IMR-90 (cell line): ENCODE results near the gene COX10. TPM values are rescaled to one million over a fixed set of nuclear protein-coding genes. Genes with fewer than 3 reads are reported as not detected.
A peak's percentile ranks its signal among the peaks of the same experiment; 100 is the strongest.

Experiments used
- ATAC-seq: fragments of 200-7000 bp; cut with Tn5 transposase; 2 replicates; pipeline ENCODE4 v1.9.1; 2020; ENCODE audit warnings: low read depth, mild to moderate bottlenecking, moderate library complexity
- BruUV-seq: library from RNA; stranded (reverse); fragments of 400-500 nt; replicated peaks from 2 replicates; lab custom pipeline; 2021; lab: Mats Ljungman, UMichigan
- CTCF ChIA-PET: fragments of 300-600 bp; formaldehyde crosslinking; extraction: SDS; loops from one replicate; lab custom pipeline; 2021; ENCODE audit warnings: antibody characterized with exemption; lab: Yijun Ruan, JAX
- POLR2A ChIA-PET: fragments of 300-600 bp; sonication (Branson Sonifier 250); formaldehyde crosslinking; loops from one replicate; lab custom pipeline; 2022; ENCODE audit warnings: antibody characterized with exemption; ENCODE audit not compliant: unreplicated experiment; lab: Charles Lee
- DNase-seq: peaks from one replicate; pipeline ENCODE4 v3.0.0; 2013
- H2AFZ ChIP-seq: replicated peaks from 2 replicates; pipeline ENCODE3; 2013; ENCODE audit warnings: low read length, mild to moderate bottlenecking; ENCODE audit not compliant: poor library complexity
- H2AK5ac ChIP-seq: 2 replicates; pipeline ENCODE4 v1.6.1; 2013; ENCODE audit warnings: low read depth, low read length, inconsistent platforms
- H2AK9ac ChIP-seq: replicated peaks from 2 replicates; pipeline ENCODE3; 2013; ENCODE audit warnings: mild to moderate bottlenecking, low read depth, low read length, moderate library complexity; ENCODE audit not compliant: poor library complexity
- H2BK120ac ChIP-seq: 2 replicates; pipeline ENCODE4 v1.6.1; 2013; ENCODE audit warnings: low read depth, low read length, inconsistent platforms
- H2BK15ac ChIP-seq: 3 replicates; pipeline ENCODE4 v1.6.1; 2013; ENCODE audit warnings: low read depth, low read length, inconsistent platforms
- H2BK20ac ChIP-seq: 2 replicates; pipeline ENCODE4 v1.6.1; 2013; ENCODE audit warnings: low read depth, mild to moderate bottlenecking, inconsistent platforms, low read length, moderate library complexity
- H2BK5ac ChIP-seq: 2 replicates; pipeline ENCODE4 v1.6.1; 2013; ENCODE audit warnings: mild to moderate bottlenecking, low read depth, low read length, inconsistent platforms; ENCODE audit not compliant: poor library complexity, severe bottlenecking
- H3K14ac ChIP-seq: replicated peaks from 2 replicates; pipeline ENCODE4 v1.6.1; 2013; ENCODE audit warnings: low read depth, low read length, inconsistent platforms
- H3K18ac ChIP-seq: 2 replicates; pipeline ENCODE4 v1.6.1; 2013; ENCODE audit warnings: low read depth, low read length, control low read depth
- H3K23ac ChIP-seq: 2 replicates; pipeline ENCODE4 v1.6.1; 2013; ENCODE audit warnings: low read depth, low read length, inconsistent platforms
- H3K27ac ChIP-seq: 2 replicates; pipeline ENCODE4 v1.5.1; 2013; ENCODE audit warnings: mild to moderate bottlenecking, control low read depth, low read length; ENCODE audit not compliant: insufficient read depth
- H3K27me3 ChIP-seq: 2 replicates; pipeline ENCODE4 v1.6.1; 2013; ENCODE audit warnings: low read length; ENCODE audit not compliant: control insufficient read depth, insufficient read depth
- H3K36me3 ChIP-seq: 2 replicates; pipeline ENCODE4 v1.6.1; 2013; ENCODE audit warnings: low read length, mixed read lengths; ENCODE audit not compliant: control insufficient read depth, insufficient read depth
- H3K4ac ChIP-seq: 2 replicates; pipeline ENCODE4 v1.6.1; 2013; ENCODE audit warnings: low read depth, low read length, inconsistent platforms
- H3K4me1 ChIP-seq: 2 replicates; pipeline ENCODE4 v1.6.1; 2013; ENCODE audit warnings: low read length, mixed read lengths; ENCODE audit not compliant: control insufficient read depth, insufficient read depth
- H3K4me2 ChIP-seq: 2 replicates; pipeline ENCODE4 v1.6.1; 2013; ENCODE audit warnings: low read depth, mild to moderate bottlenecking, control low read depth, low read length, moderate library complexity
- H3K4me3 ChIP-seq: 2 replicates; pipeline ENCODE4 v1.5.1; 2013; ENCODE audit warnings: low read depth, mild to moderate bottlenecking, control low read depth, low read length, moderate library complexity; ENCODE audit not compliant: insufficient read depth
- H3K56ac ChIP-seq: 2 replicates; pipeline ENCODE4 v1.6.1; 2013; ENCODE audit warnings: low read length, inconsistent platforms; ENCODE audit not compliant: insufficient read depth; ENCODE audit errors: extremely low read depth
- H3K79me1 ChIP-seq, 2 experiments: 2 replicates each; pipeline ENCODE4 v1.6.1; 2013; ENCODE audit warnings: low read length in 2 of 2, inconsistent platforms in 1 of 2, low read depth in 1 of 2
- H3K9ac ChIP-seq: 2 replicates; pipeline ENCODE4 v1.6.1; 2013; ENCODE audit warnings: low read depth, low read length, control low read depth
- H3K9me1 ChIP-seq: 2 replicates; pipeline ENCODE4 v1.6.1; 2013; ENCODE audit warnings: low read length, inconsistent platforms; ENCODE audit not compliant: insufficient read depth
- H3K9me3 ChIP-seq: 2 replicates; pipeline ENCODE4 v1.6.1; 2013; ENCODE audit warnings: low read length; ENCODE audit not compliant: control insufficient read depth, insufficient read depth
- H4K20me1 ChIP-seq: 2 replicates; pipeline ENCODE4 v1.6.1; 2013; ENCODE audit warnings: low read length, inconsistent platforms; ENCODE audit not compliant: insufficient read depth
- H4K5ac ChIP-seq: 2 replicates; pipeline ENCODE4 v1.6.1; 2013; ENCODE audit warnings: mild to moderate bottlenecking, low read depth, low read length, control low read depth
- H4K8ac ChIP-seq, 2 experiments: 2 replicates each; pipeline ENCODE4 v1.6.1; 2013; ENCODE audit warnings: low read depth in 2 of 2, low read length in 2 of 2, control low read depth in 1 of 2, inconsistent platforms in 1 of 2
- H4K91ac ChIP-seq: 2 replicates; pipeline ENCODE4 v1.6.1; 2013; ENCODE audit warnings: low read depth, low read length, inconsistent platforms; ENCODE audit not compliant: insufficient read depth
- BHLHE40 ChIP-seq: fragments of 150-350 bp; IDR thresholded peaks from 2 replicates; pipeline ENCODE4 v1.6.1; 2016; ENCODE audit warnings: mild to moderate bottlenecking, low read depth, low read length
- CEBPB ChIP-seq: IDR thresholded peaks from 2 replicates; pipeline ENCODE4 v1.6.1; 2012; ENCODE audit warnings: low read depth, low read length, improper control_type of control experiment
- CHD1 ChIP-seq: IDR thresholded peaks from 2 replicates; pipeline ENCODE4 v1.6.1; 2012; ENCODE audit warnings: low read depth, low read length, improper control_type of control experiment
- CTCF ChIP-seq: conservative IDR thresholded peaks from 2 replicates; pipeline ENCODE4 v1.5.1; 2012; ENCODE audit warnings: mild to moderate bottlenecking, low read depth, low read length, improper control_type of control experiment
- FOS ChIP-seq: fragments of 150-350 bp; IDR thresholded peaks from 2 replicates; pipeline ENCODE4 v1.6.1; 2016; ENCODE audit warnings: low read depth, low read length
- MAFK ChIP-seq: IDR thresholded peaks from 2 replicates; pipeline ENCODE4 v1.6.1; 2012; ENCODE audit warnings: low read depth, low read length, improper control_type of control experiment
- MAZ ChIP-seq: IDR thresholded peaks from 2 replicates; pipeline ENCODE4 v1.6.1; 2012; ENCODE audit warnings: low read depth, mild to moderate bottlenecking, low read length, improper control_type of control experiment, moderate library complexity, borderline replicate concordance
- MXI1 ChIP-seq: IDR thresholded peaks from 2 replicates; pipeline ENCODE4 v1.6.1; 2012; ENCODE audit warnings: low read depth, mild to moderate bottlenecking, low read length, moderate library complexity, borderline replicate concordance
- NFE2L2 ChIP-seq: fragments of 150-350 bp; IDR thresholded peaks from 2 replicates; pipeline ENCODE4 v1.6.1; 2016; ENCODE audit warnings: low read depth, mild to moderate bottlenecking, low read length
- POLR2A ChIP-seq: IDR thresholded peaks from 2 replicates; pipeline ENCODE4 v1.6.1; 2012; ENCODE audit warnings: mild to moderate bottlenecking, low read depth, low read length
- RAD21 ChIP-seq: IDR thresholded peaks from 2 replicates; pipeline ENCODE4 v1.6.1; 2012; ENCODE audit warnings: low read length, improper control_type of control experiment
- RCOR1 ChIP-seq: IDR thresholded peaks from 2 replicates; pipeline ENCODE4 v1.6.1; 2012; ENCODE audit warnings: mild to moderate bottlenecking, low read length, improper control_type of control experiment; ENCODE audit not compliant: insufficient replicate concordance
- RFX5 ChIP-seq: IDR thresholded peaks from 2 replicates; pipeline ENCODE4 v1.8.0; 2012; ENCODE audit warnings: low read depth, mild to moderate bottlenecking, low read length, moderate library complexity
- SMC3 ChIP-seq: fragments of 150-350 bp; IDR thresholded peaks from 2 replicates; pipeline ENCODE4 v1.6.1; 2016; ENCODE audit warnings: low read depth, mild to moderate bottlenecking, antibody characterized with exemption, low read length, moderate library complexity
- WGBS, 2 experiments: methylation state at CpG; one replicate each; pipeline versions ENCODE4 v1.1.5 to v1.1.7; 2013; ENCODE audit warnings: missing lambda C conversion rate in 2 of 2; ENCODE audit not compliant: insufficient read length in 1 of 2; ENCODE audit errors: extremely low coverage in 2 of 2; 5-methylcytosine and 5-hydroxymethylcytosine counted together
- dilution Hi-C: fragments of 300-500 bp; cut with HindIII; formaldehyde crosslinking; loops from one replicate; pipeline ENCODE4 v1.14.3; 2018; ENCODE audit warnings: low sequenced_read_pairs; ENCODE audit not compliant: unreplicated experiment
- in situ Hi-C: fragments of 300-500 bp; cut with MboI; formaldehyde crosslinking; loops from 3 replicates; pipeline ENCODE4 v1.14.3; 2019; ENCODE audit warnings: low sequenced_read_pairs, inconsistent platforms, mixed read lengths
- intact Hi-C: fragments of 100-400 bp; cut with micrococcal nuclease; formaldehyde crosslinking; loops from 2 replicates; pipeline ENCODE4 v1.10.0; 2022
- polyA plus RNA-seq, 3 experiments: library from polyadenylated mRNA; depleted of rRNA; stranded (reverse); fragments of >200 nt; gene quantifications; 2 replicates each; pipeline ENCODE4 v1.2.3, GENCODE V29; 2012; ENCODE audit warnings: low replicate concordance in 1 of 3
- total RNA-seq: library from RNA; depleted of rRNA; stranded (reverse); fragments of >200 nt; gene quantifications from 2 replicates; pipeline ENCODE4 v1.2.3, GENCODE V29; 2012

COX10 gene
- total and polyA plus RNA-seq, 2 of the 4 experiments (the other 2 are of a cell fraction): 15.4 to 16.1 TPM

DNA sequence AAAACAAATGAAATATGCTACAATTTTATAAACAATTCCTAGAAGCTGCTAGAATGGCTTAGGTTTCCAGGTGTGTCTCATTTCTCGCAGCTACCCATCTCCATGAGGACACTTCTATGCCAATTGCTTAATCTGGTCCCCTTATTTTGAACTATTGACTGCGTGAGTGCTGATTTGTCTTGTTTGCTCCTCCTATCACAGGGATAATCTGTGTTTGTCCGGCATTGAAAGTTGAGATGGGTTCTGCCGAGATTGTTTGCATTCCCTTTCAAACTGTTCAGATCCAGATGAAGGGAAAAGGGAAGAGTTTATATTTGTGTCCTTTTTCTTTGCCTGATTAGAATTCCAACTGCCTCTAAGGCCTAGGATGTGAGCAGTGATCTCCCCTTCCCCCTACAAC, 21.7 kb upstream of the COX10 start:
- Histone ChIP-seq H4K5ac (no peak overlapping the region), H2BK15ac (no peak overlapping the region), H3K36me3 (peaks cover 3% of the 10 kb centered on the region; the same call in 1 of the 2 replicates), H2AK9ac (no peak overlapping the region), H3K56ac (no peak overlapping the region), H4K91ac (no peak overlapping the region), H4K8ac (0 out of 4 replicates have a peak overlapping the region, but pooled peaks of 1 of the 2 experiments have one; percentile 43), H3K9ac (no peak overlapping the region), H3K9me3 (no peaks in the 10 kb centered on the region), H3K79me1 (peaks cover 9 to 36% of the 10 kb centered on the region in 2 experiments), H2BK120ac (no peak overlapping the region; the same call in 1 of the 2 replicates), H2BK5ac (no peak overlapping the region), H2BK20ac (no peak overlapping the region), H3K27me3 (no peaks in the 10 kb centered on the region), H3K27ac (no peak overlapping the region), H3K4me3 (no peak overlapping the region), H3K4ac (peak overlapping the region; percentile 32; the same call in 1 of the 2 replicates), H2AFZ (no peak overlapping the region), H3K4me2 (peak overlapping the region; percentile 48; the same call in 1 of the 2 replicates), H2AK5ac (no peak overlapping the region), H3K9me1 (peaks cover 5% of the 10 kb centered on the region; the same call in 1 of the 2 replicates), H3K4me1 (0 out of 2 replicates have a peak, but pooled peaks cover 3% of the 10 kb centered on the region), H3K18ac (no peak overlapping the region), H4K20me1 (no peaks in the 10 kb centered on the region), H3K14ac (no peak overlapping the region), H3K23ac (no peak overlapping the region)
- dilution Hi-C loops: no loop called here
- no peak for DNase-seq
- ChIA-PET POLR2A (no interaction called here), CTCF (interaction anchor here (0.6 to 0.8 kb wide), 3 partner anchors 10 to 874 kb away, joined by 3 to 7 read pairs (median 3); no protein-coding TSS in a partner anchor)
- WGBS, 2 experiments: no CpG with 5 or more reads among the region's 4 CpGs
- ATAC-seq: peak; percentile 74
- TF ChIP-seq CTCF (no peak), NFE2L2 (no peak), FOS (no peak), RAD21 (no peak), RCOR1 (no peak), RFX5 (no peak), MAFK (no peak), MXI1 (no peak), SMC3 (no peak), POLR2A (no peak), MAZ (no peak), CEBPB (no peak), CHD1 (no peak), BHLHE40 (no peak)
- in situ Hi-C loops: no loop called here
- no TSS peak for BruUV-seq
- intact Hi-C loops: loop anchor here (5.0 kb wide), 1 partner anchor 250 kb away; no protein-coding TSS in a partner anchor
